H9 (cell line): Measurements from ENCODE around the gene XPNPEP2. TPM values are rescaled to one million over a fixed set of nuclear protein-coding genes. Genes with fewer than 3 reads are reported as not detected.
A peak's percentile ranks its signal among the peaks of the same experiment; 100 is the strongest.

Experiments
- DNase-seq: peaks from one replicate; pipeline ENCODE4 v3.0.0-alpha.2; 2017
- H2AFZ ChIP-seq: one replicate; pipeline ENCODE4 v1.6.1; 2013; ENCODE audit warnings: mild to moderate bottlenecking, low read length, control low read depth, moderate library complexity
- H2AK5ac ChIP-seq: 2 replicates; pipeline ENCODE4 v1.6.1; 2013; ENCODE audit warnings: low read length, control low read depth, mixed read lengths; ENCODE audit not compliant: insufficient read length
- H2BK120ac ChIP-seq: one replicate; pipeline ENCODE4 v1.6.1; 2013; ENCODE audit warnings: low read depth, mild to moderate bottlenecking, low read length, control low read depth, inconsistent platforms; ENCODE audit not compliant: poor library complexity, severe bottlenecking
- H2BK12ac ChIP-seq: 2 replicates; pipeline ENCODE4 v1.6.1; 2013; ENCODE audit warnings: low read length, control low read depth, mixed read lengths, low read depth; ENCODE audit not compliant: insufficient read length
- H2BK15ac ChIP-seq: 2 replicates; pipeline ENCODE4 v1.6.1; 2013; ENCODE audit warnings: low read depth, low read length, control low read depth
- H2BK20ac ChIP-seq: one replicate; pipeline ENCODE4 v1.6.1; 2013; ENCODE audit warnings: low read depth, mild to moderate bottlenecking, low read length, control low read depth, inconsistent platforms; ENCODE audit not compliant: poor library complexity, severe bottlenecking
- H2BK5ac ChIP-seq: 2 replicates; pipeline ENCODE4 v1.6.1; 2013; ENCODE audit warnings: low read length, control low read depth, mixed read lengths; ENCODE audit not compliant: insufficient read length
- H3K14ac ChIP-seq: 2 replicates; pipeline ENCODE4 v1.6.1; 2013; ENCODE audit warnings: low read length, control low read depth; ENCODE audit not compliant: insufficient read depth
- H3K18ac ChIP-seq: 2 replicates; pipeline ENCODE4 v1.6.1; 2013; ENCODE audit warnings: low read depth, mild to moderate bottlenecking, mixed read lengths, low read length, control low read depth; ENCODE audit not compliant: insufficient read length
- H3K23ac ChIP-seq: 2 replicates; pipeline ENCODE4 v1.6.1; 2013; ENCODE audit warnings: low read length, control low read depth, mixed read lengths, low read depth; ENCODE audit not compliant: insufficient read length
- H3K23me2 ChIP-seq: 2 replicates; pipeline ENCODE4 v1.6.1; 2013; ENCODE audit warnings: low read depth, mild to moderate bottlenecking, mixed read lengths, low read length, control low read depth; ENCODE audit not compliant: insufficient read length, poor library complexity, severe bottlenecking
- H3K27ac ChIP-seq: 2 replicates; pipeline ENCODE4 v1.5.1; 2013; ENCODE audit warnings: low read length, control low read depth, mixed read lengths, low read depth; ENCODE audit not compliant: insufficient read length
- H3K27me3 ChIP-seq: 2 replicates; pipeline ENCODE4 v1.6.1; 2013; ENCODE audit warnings: low read length, control low read depth, inconsistent platforms; ENCODE audit not compliant: insufficient read depth
- H3K4ac ChIP-seq: 2 replicates; pipeline ENCODE4 v1.6.1; 2013; ENCODE audit warnings: low read depth, mild to moderate bottlenecking, control low read depth, inconsistent platforms, low read length, moderate library complexity
- H3K4me1 ChIP-seq: 2 replicates; pipeline ENCODE4 v1.6.1; 2013; ENCODE audit warnings: low read length, control low read depth, inconsistent platforms; ENCODE audit not compliant: insufficient read depth
- H3K4me2 ChIP-seq: 2 replicates; pipeline ENCODE4 v1.6.1; 2013; ENCODE audit warnings: low read length, control low read depth, mixed read lengths; ENCODE audit not compliant: insufficient read length, insufficient read depth
- H3K56ac ChIP-seq: 2 replicates; pipeline ENCODE4 v1.6.1; 2013; ENCODE audit warnings: low read depth, mild to moderate bottlenecking, mixed read lengths, low read length, control low read depth; ENCODE audit not compliant: insufficient read length
- H3K79me1 ChIP-seq: 2 replicates; pipeline ENCODE4 v1.6.1; 2013; ENCODE audit warnings: low read depth, mild to moderate bottlenecking, moderate library complexity, low read length, control low read depth, inconsistent platforms; ENCODE audit not compliant: insufficient read depth, poor library complexity, severe bottlenecking
- H3K79me2 ChIP-seq: 2 replicates; pipeline ENCODE4 v1.6.1; 2013; ENCODE audit warnings: low read length, control low read depth, inconsistent platforms; ENCODE audit not compliant: insufficient read depth
- H3K9ac ChIP-seq: 2 replicates; pipeline ENCODE4 v1.6.1; 2013; ENCODE audit warnings: low read length, control low read depth, mixed read lengths; ENCODE audit not compliant: insufficient read length; ENCODE audit errors: extremely low read depth
- H3K9me3 ChIP-seq: one replicate; pipeline ENCODE4 v1.6.1; 2013; ENCODE audit warnings: low read depth, low read length, inconsistent platforms; ENCODE audit not compliant: control insufficient read depth
- H3T11ph ChIP-seq: one replicate; pipeline ENCODE4 v1.6.1; 2013; ENCODE audit warnings: mild to moderate bottlenecking, low read length, control low read depth, inconsistent platforms
- H4K20me1 ChIP-seq: one replicate; pipeline ENCODE4 v1.6.1; 2013; ENCODE audit not compliant: control insufficient read depth, insufficient read length, insufficient read depth
- H4K5ac ChIP-seq: 2 replicates; pipeline ENCODE4 v1.6.1; 2013; ENCODE audit warnings: low read depth, mild to moderate bottlenecking, mixed read lengths, low read length, control low read depth; ENCODE audit not compliant: insufficient read length
- H4K8ac ChIP-seq: replicated peaks from 2 replicates; pipeline ENCODE4 v1.6.1; 2013; ENCODE audit warnings: low read length, control low read depth, mixed read lengths, low read depth; ENCODE audit not compliant: insufficient read length
- H4K91ac ChIP-seq: 2 replicates; pipeline ENCODE4 v1.6.1; 2013; ENCODE audit warnings: low read depth, mild to moderate bottlenecking, moderate library complexity, mixed read lengths, low read length, control low read depth; ENCODE audit not compliant: insufficient read length
- H3K27ac Mint-ChIP-seq, 3 experiments: 2 replicates in 2 of 3; 3 replicates in 1 of 3; pipeline ENCODE4 v1.8.0; 2020 to 2021; ENCODE audit warnings: mixed read lengths in 3 of 3, mild to moderate bottlenecking in 1 of 3, moderate library complexity in 1 of 3
- H3K27me3 Mint-ChIP-seq: 2 replicates; pipeline ENCODE4 v1.8.0; 2021; ENCODE audit warnings: low read depth, mild to moderate bottlenecking, moderate library complexity, mixed read lengths
- H3K36me3 Mint-ChIP-seq, 3 experiments: 2 replicates in 2 of 3; 3 replicates in 1 of 3; pipeline ENCODE4 v1.8.0; 2020 to 2021; ENCODE audit warnings: low read depth in 3 of 3, mixed read lengths in 3 of 3; ENCODE audit not compliant: insufficient read depth in 1 of 3
- H3K4me1 Mint-ChIP-seq, 2 experiments: 2 replicates each; pipeline ENCODE4 v1.8.0; 2020; ENCODE audit warnings: mixed read lengths in 2 of 2
- H3K4me3 Mint-ChIP-seq, 2 experiments: 2 replicates in 1 of 2; 3 replicates in 1 of 2; pipeline ENCODE4 v1.8.0; 2020 to 2021; ENCODE audit warnings: mild to moderate bottlenecking in 2 of 2, mixed read lengths in 2 of 2, moderate library complexity in 1 of 2
- H3K9me3 Mint-ChIP-seq, 2 experiments: 2 replicates in 1 of 2; 3 replicates in 1 of 2; pipeline ENCODE4 v1.8.0; 2020; ENCODE audit warnings: mild to moderate bottlenecking in 2 of 2, mixed read lengths in 2 of 2, moderate library complexity in 1 of 2
- WGBS: extraction: QIAGEN DNeasy Blood & Tissue Kit; methylation state at CpG from one replicate; pipeline ENCODE4 v1.1.7; 2013; ENCODE audit warnings: missing lambda C conversion rate, low lambda C conversion rate, mixed read lengths; ENCODE audit not compliant: insufficient read length; ENCODE audit errors: extremely low coverage; 5-methylcytosine and 5-hydroxymethylcytosine counted together
- total RNA-seq: library from RNA; stranded (reverse); gene quantifications from 2 replicates; pipeline ENCODE4 v1.2.1, GENCODE V29; 2021
- TF ChIP-seq, protein P1 (sequence below): fragments of 200-600 bp; sonication (generic); conservative IDR thresholded peaks from 3 replicates; pipeline ENCODE4 v1.8.0; 2021; ENCODE audit warnings: antibody characterized with exemption, mild to moderate bottlenecking

XPNPEP2 gene
- total RNA-seq, 1 experiment from 2014 or later, result 0.11 TPM

DNA sequence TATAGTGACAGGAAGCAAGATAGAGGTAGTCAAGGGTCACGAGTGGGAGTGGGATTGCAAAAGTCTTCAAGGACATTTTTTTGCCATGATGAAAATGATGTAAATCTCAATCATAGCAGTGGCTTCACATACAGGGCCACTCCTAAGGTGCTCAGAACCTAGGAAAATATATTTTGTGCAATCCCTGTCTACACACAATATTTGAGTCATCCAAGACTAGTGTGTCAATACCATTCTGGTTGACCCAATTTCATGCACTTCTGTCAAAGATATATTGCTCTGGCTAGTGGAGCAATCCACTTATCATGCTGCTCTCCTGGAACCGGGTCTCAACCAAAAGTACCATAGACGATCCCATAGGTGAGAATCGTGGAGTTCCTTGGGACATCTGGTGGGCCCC is 24.2 kb upstream of the XPNPEP2 start:
- Mint-ChIP-seq H3K9me3 (peaks cover 0 to 43% of the 10 kb centered on the region in 2 experiments; a peak in 2 of 5 replicates), H3K4me1 (peaks cover 17 to 27% of the 10 kb centered on the region in 2 experiments), H3K36me3 (0 out of 7 replicates have a peak, but pooled peaks cover 0 to 3% (median 0%) of the 10 kb centered on the region in 3 experiments), H3K4me3 (no peak overlapping the region), H3K27me3 (peaks cover 3% of the 10 kb centered on the region), H3K27ac (no peak overlapping the region)
- no peak overlapping the region for H3K27ac ChIP-seq
- H3K79me1 ChIP-seq, result no peaks in the 10 kb centered on the region
- H4K91ac ChIP-seq, result no peak overlapping the region
- no peak overlapping the region for H4K5ac ChIP-seq
- no peak overlapping the region for H2AFZ ChIP-seq
- H2AK5ac ChIP-seq, result no peak overlapping the region
- no peaks in the 10 kb centered on the region for H3K9me3 ChIP-seq
- no peak overlapping the region for H3K4ac ChIP-seq
- H3K14ac ChIP-seq, result no peak overlapping the region
- no peak overlapping the region for H2BK12ac ChIP-seq
- no peak overlapping the region for H3K18ac ChIP-seq
- no peaks in the 10 kb centered on the region; the same call in 1 of the 2 replicates for H3K4me1 ChIP-seq
- H3K79me2 ChIP-seq, result no peaks in the 10 kb centered on the region
- H4K8ac ChIP-seq, result no peak overlapping the region
- H2BK15ac ChIP-seq, result no peak overlapping the region
- H3K23me2 ChIP-seq, result no peaks in the 10 kb centered on the region
- H3K27me3 ChIP-seq, result no peaks in the 10 kb centered on the region
- no peak overlapping the region for H3K56ac ChIP-seq
- H3K23ac ChIP-seq, result no peak overlapping the region
- no peak overlapping the region for H3T11ph ChIP-seq
- no peak overlapping the region for H2BK120ac ChIP-seq
- no peaks in the 10 kb centered on the region for H4K20me1 ChIP-seq
- H2BK20ac ChIP-seq, result no peak overlapping the region
- no peak overlapping the region for H3K4me2 ChIP-seq
- TF ChIP-seq, protein P1, sequence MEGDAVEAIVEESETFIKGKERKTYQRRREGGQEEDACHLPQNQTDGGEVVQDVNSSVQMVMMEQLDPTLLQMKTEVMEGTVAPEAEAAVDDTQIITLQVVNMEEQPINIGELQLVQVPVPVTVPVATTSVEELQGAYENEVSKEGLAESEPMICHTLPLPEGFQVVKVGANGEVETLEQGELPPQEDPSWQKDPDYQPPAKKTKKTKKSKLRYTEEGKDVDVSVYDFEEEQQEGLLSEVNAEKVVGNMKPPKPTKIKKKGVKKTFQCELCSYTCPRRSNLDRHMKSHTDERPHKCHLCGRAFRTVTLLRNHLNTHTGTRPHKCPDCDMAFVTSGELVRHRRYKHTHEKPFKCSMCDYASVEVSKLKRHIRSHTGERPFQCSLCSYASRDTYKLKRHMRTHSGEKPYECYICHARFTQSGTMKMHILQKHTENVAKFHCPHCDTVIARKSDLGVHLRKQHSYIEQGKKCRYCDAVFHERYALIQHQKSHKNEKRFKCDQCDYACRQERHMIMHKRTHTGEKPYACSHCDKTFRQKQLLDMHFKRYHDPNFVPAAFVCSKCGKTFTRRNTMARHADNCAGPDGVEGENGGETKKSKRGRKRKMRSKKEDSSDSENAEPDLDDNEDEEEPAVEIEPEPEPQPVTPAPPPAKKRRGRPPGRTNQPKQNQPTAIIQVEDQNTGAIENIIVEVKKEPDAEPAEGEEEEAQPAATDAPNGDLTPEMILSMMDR, result no peak
- no peak overlapping the region for H3K9ac ChIP-seq
- no peak overlapping the region for H2BK5ac ChIP-seq
- peak; percentile 0 for DNase-seq
- no CpG with 5 or more reads among the region's 4 CpGs for WGBS
